Measurements from ENCODE around the gene TNFAIP8. TPM values are rescaled to one million over a fixed set of nuclear protein-coding genes. Genes with fewer than 3 reads are reported as not detected.

The TNFAIP8 gene
- total RNA-seq, 4 donors from 2014 or later = 19.5 to 44.6 (median 34.9) TPM

DNA sequence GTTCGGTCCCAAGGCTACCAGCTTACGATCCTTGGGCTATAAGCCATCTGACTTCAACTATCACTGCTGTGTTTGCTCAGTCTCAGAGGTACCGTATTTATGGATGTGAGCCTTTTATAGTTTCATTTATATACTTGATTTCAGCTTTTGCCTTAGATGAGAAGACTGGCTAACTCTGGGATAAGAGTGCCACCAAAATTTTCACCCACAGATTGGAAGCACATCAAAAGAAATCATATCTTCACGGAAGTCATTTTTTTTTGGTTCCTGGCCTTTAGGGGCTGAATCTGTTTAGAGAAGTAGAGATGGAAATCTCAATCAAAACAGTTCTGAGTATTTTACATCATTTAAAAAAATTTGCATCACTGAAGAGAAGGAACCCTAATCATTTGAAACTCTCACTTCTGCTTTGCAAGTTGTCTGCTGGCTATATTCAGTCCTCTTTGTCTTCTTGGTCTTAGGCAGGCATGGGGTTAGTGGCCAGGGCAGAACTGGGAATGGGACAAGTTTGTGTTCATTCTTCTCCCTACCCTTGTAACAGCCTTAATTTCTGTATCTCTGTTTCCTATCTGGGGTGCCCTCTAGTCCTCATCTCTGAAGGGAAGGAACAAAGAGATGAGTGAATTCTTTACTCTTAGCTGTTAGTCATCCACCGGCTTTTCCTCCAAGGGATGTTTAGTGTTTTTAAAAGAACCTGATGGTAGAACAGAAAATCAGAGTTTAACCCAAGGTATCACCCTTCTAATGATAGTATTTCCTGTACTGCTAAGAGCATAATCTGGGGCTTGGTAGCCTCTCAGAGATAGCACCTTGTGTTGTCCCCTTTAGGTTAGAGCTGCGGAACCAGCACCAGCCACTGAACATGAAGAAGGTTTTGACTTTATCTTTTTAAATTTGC, 14.1 kb upstream of the TNFAIP8 start:
- no peak overlapping the region for H3K4me3 ChIP-seq
- peak overlapping the region in 2 of 4 donors; percentile 19 to 29 for H3K27ac ChIP-seq
- no peaks in the 10 kb centered on the region for H3K27me3 ChIP-seq
- TF ChIP-seq, protein P1, sequence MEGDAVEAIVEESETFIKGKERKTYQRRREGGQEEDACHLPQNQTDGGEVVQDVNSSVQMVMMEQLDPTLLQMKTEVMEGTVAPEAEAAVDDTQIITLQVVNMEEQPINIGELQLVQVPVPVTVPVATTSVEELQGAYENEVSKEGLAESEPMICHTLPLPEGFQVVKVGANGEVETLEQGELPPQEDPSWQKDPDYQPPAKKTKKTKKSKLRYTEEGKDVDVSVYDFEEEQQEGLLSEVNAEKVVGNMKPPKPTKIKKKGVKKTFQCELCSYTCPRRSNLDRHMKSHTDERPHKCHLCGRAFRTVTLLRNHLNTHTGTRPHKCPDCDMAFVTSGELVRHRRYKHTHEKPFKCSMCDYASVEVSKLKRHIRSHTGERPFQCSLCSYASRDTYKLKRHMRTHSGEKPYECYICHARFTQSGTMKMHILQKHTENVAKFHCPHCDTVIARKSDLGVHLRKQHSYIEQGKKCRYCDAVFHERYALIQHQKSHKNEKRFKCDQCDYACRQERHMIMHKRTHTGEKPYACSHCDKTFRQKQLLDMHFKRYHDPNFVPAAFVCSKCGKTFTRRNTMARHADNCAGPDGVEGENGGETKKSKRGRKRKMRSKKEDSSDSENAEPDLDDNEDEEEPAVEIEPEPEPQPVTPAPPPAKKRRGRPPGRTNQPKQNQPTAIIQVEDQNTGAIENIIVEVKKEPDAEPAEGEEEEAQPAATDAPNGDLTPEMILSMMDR (IDR thresholded peaks at IDR 0.05) = no peak
- TF ChIP-seq POLR2A (IDR thresholded peaks at IDR 0.05) = no peak
- WGBS, 2 donors = 58 to 69% methylated on average over 6 of the region's 6 CpGs
- no peak for DNase-seq
- H3K36me3 ChIP-seq = peaks cover 0 to 2% (median 0%) of the 10 kb centered on the region in 3 donors
- H3K4me1 ChIP-seq = peaks cover 5 to 70% (median 10%) of the 10 kb centered on the region in 3 donors
- intact Hi-C loops (cut with DNase I) = no loop called here
- H3K9me3 ChIP-seq = no peaks in the 10 kb centered on the region

DNA sequence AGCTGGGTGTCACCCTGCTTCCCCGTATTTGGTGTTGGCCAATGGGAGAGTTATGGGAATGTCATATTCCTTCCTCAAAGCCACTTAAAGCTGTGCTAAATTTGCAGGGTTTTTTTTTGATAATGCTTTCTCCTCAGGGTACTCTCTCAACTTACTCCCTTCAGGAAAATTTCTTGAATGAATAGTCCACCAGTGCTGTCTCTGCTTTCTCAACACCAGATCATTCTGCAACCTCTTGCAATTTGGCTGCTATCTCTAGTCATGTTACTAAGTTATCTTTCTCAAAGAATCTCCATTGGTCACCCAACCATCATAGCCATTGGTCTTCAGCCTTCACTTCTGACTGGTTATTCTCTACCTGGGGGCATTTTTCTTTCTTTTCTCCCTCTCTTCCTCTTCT, 13.4 kb upstream of the TNFAIP8 start:
- H3K9me3 ChIP-seq = no peaks in the 10 kb centered on the region
- peaks cover 0 to 3% (median 0%) of the 10 kb centered on the region in 3 donors for H3K36me3 ChIP-seq
- no peaks in the 10 kb centered on the region for H3K27me3 ChIP-seq
- no peak overlapping the region for H3K4me3 ChIP-seq
- no peak overlapping the region for H3K27ac ChIP-seq
- TF ChIP-seq, protein P1 (IDR thresholded peaks at IDR 0.05) = no peak
- TF ChIP-seq POLR2A (IDR thresholded peaks at IDR 0.05) = no peak
- H3K4me1 ChIP-seq = peaks cover 3 to 64% (median 5%) of the 10 kb centered on the region in 3 donors
- WGBS, 2 donors = 77 to 94% methylated on average over 1 of the region's 1 CpG
- intact Hi-C loops (cut with DNase I) = no loop called here
- DNase-seq = no peak

DNA sequence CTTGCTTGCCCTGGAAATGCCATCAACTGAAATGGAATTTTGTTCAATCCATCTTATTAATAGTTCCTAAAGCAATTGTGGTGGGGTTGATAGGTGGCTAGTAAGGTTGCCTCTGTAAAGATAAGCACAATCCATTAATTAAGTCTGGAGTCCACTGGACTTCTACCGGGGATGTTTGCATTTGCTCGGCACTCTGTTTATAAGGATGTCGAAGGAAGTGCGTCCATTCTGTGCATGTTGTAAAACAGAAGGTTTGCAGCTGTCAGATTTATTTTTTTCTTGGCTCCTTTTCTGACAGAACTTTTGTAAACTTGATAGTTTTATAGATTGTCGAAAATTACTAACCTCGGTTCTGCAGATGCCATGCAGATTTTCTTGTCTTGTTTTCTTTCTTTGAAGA, 12.8 kb upstream of the TNFAIP8 start:
- peaks cover 0 to 3% (median 0%) of the 10 kb centered on the region in 3 donors for H3K36me3 ChIP-seq
- WGBS, 2 donors = 58 to 80% methylated on average over 6 of the region's 6 CpGs
- intact Hi-C loops (cut with DNase I) = no loop called here
- no peak for TF ChIP-seq POLR2A (IDR thresholded peaks at IDR 0.05)
- TF ChIP-seq, protein P1 (IDR thresholded peaks at IDR 0.05) = no peak
- DNase-seq = no peak
- no peak overlapping the region for H3K4me3 ChIP-seq
- no peaks in the 10 kb centered on the region for H3K27me3 ChIP-seq
- H3K4me1 ChIP-seq = peaks cover 3 to 64% (median 5%) of the 10 kb centered on the region in 3 donors
- H3K9me3 ChIP-seq = no peaks in the 10 kb centered on the region
- no peak overlapping the region for H3K27ac ChIP-seq

DNA sequence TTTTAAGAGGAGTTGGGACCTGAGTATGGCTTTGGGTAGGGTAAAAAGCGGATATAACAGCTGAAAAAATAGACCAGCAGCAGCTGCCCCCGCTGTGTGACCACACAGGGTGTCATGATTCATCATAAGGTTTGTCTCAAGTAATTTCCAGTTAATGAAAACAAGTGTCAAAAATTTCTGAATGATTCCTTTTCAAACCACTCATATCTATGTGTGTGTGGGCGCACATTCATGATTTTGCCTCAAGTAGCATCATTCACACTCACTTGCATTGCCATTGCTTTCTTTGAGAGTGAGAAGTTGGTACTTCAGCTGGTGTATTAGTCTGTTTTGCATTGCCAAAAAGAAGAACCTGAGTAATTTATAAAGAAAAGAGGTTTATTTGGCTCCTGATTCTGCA, 12.1 kb upstream of the TNFAIP8 start:
- peaks cover 0 to 63% (median 5%) of the 10 kb centered on the region in 3 donors for H3K4me1 ChIP-seq

More for the DNA sequence above, 12.1 kb upstream of the TNFAIP8 start:
- WGBS, 2 donors = 79% methylated on average over 3 of the region's 3 CpGs
- no peaks in the 10 kb centered on the region for H3K9me3 ChIP-seq
- H3K4me3 ChIP-seq = no peak overlapping the region
- no peak for DNase-seq
- H3K27me3 ChIP-seq = no peaks in the 10 kb centered on the region
- TF ChIP-seq POLR2A (IDR thresholded peaks at IDR 0.05) = no peak
- TF ChIP-seq, protein P1 (IDR thresholded peaks at IDR 0.05) = no peak
- peak overlapping the region in 1 of 4 donors; percentile 3 for H3K27ac ChIP-seq
- intact Hi-C loops (cut with DNase I) = no loop called here
- H3K36me3 ChIP-seq = peaks cover 0 to 3% (median 0%) of the 10 kb centered on the region in 3 donors

Measured in esophagus squamous epithelium (tissue), 5 donors.